Central memory CD8-positive, alpha-beta T cell (primary cell): ENCODE measurements around the gene AQP2.
A peak's percentile ranks its signal among the peaks of the same experiment; 100 is the strongest.

Experiments
- ATAC-seq: fragments of 150-1000 bp; cut with Tn5 transposase; replicated peaks from 2 replicates; pipeline ENCODE4 v1.10.0; 2022; ENCODE audit warnings: mild to moderate bottlenecking, moderate FRiP score, moderate number of reproducible peaks; ENCODE audit not compliant: poor library complexity, severe bottlenecking; ENCODE audit errors: extremely low read depth
- DNase-seq, 2 donors: peaks; one replicate each; pipeline ENCODE4 v3.0.0; 2021; ENCODE audit warnings: low spot score in 2 of 2
- H3K27ac Mint-ChIP-seq: one replicate; pipeline ENCODE4 v1.8.0; 2022; ENCODE audit warnings: low read depth, mild to moderate bottlenecking, moderate library complexity, mixed read lengths
- H3K27me3 Mint-ChIP-seq: one replicate; pipeline ENCODE4 v1.8.0; 2022; ENCODE audit warnings: mixed read lengths
- H3K36me3 Mint-ChIP-seq: one replicate; pipeline ENCODE4 v1.8.0; 2022; ENCODE audit warnings: mild to moderate bottlenecking, moderate library complexity, mixed read lengths; ENCODE audit not compliant: insufficient read depth
- H3K4me1 Mint-ChIP-seq: one replicate; pipeline ENCODE4 v1.8.0; 2022; ENCODE audit warnings: mixed read lengths
- H3K4me3 Mint-ChIP-seq: one replicate; pipeline ENCODE4 v1.8.0; 2022; ENCODE audit warnings: mild to moderate bottlenecking, moderate library complexity, mixed read lengths
- H3K9me3 Mint-ChIP-seq: one replicate; pipeline ENCODE4 v1.8.0; 2022; ENCODE audit warnings: mixed read lengths

The AQP2 gene

GRCh38 chr12:49966511-49967041, 16.0 kb downstream of the AQP2 start:
- Mint-ChIP-seq H3K4me1 (peaks cover 6% of the 10 kb centered on the region), H3K4me3 (peak overlapping the region; percentile 69), H3K36me3 (peaks cover 2% of the 10 kb centered on the region), H3K9me3 (no peaks in the 10 kb centered on the region), H3K27ac (no peak overlapping the region), H3K27me3 (peaks cover 48% of the 10 kb centered on the region)
- ATAC-seq (no peak), DNase-seq (no peak)

DNA sequence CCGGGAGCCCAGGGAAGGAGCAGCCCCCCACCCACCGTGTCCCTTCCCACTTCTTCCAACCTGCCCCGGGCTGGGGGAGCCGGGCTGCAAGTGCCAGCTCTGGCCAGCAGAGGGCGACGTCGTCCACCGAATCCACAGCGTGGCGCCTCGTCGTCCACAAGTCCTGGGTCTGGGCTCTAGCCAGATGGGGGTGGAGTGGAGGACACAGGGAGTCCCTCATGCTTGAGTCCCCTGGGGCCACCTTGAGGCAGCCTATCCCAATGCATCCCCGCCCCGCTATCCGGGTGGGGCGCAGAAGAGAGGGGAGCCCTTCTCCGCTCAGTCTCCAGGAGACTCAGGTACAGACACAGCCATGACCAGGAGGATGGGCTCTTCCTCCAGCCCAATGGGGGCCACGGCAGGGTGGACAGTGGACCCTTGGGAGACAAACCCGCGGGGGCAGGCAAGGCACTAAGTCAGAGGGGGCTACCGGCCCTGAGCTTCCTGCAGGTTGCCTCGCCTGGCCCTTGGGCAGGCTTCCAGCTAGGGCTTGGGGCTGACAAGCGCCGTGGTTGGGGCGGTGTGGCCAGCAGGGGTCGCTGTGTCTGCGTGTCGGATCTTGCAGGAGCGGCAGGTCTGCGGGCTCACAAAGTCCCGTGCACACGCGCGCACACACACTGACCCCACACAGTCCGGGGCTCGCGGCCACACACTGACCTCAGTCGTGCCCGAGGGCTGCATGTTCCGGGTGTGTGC, 16.7 kb downstream of the AQP2 start:
- Mint-ChIP-seq H3K36me3 (peaks cover 2% of the 10 kb centered on the region), H3K27ac (no peak overlapping the region), H3K4me1 (peaks cover 6% of the 10 kb centered on the region), H3K27me3 (peaks cover 46% of the 10 kb centered on the region), H3K9me3 (no peaks in the 10 kb centered on the region), H3K4me3 (peak overlapping the region; percentile 69)
- DNase-seq (peak; percentile 86 to 97), ATAC-seq (peak; percentile 90)

GRCh38 chr12:49967777-49968250, 17.3 kb downstream of the AQP2 start:
- H3K4me3 Mint-ChIP-seq, result no peak overlapping the region
- peaks cover 40% of the 10 kb centered on the region for H3K27me3 Mint-ChIP-seq

GRCh38 chr12:49968471-49968870, 17.9 kb downstream of the AQP2 start:
- Mint-ChIP-seq H3K9me3 (no peaks in the 10 kb centered on the region), H3K36me3 (peaks cover 2% of the 10 kb centered on the region), H3K27ac (no peak overlapping the region), H3K4me1 (peaks cover 6% of the 10 kb centered on the region), H3K4me3 (no peak overlapping the region), H3K27me3 (peaks cover 34% of the 10 kb centered on the region)
- ATAC-seq (no peak), DNase-seq (no peak)

More at GRCh38 chr12:49967777-49968250, 17.3 kb downstream of the AQP2 start:
- DNase-seq, result no peak
- Mint-ChIP-seq H3K27ac (no peak overlapping the region), H3K9me3 (no peaks in the 10 kb centered on the region), H3K36me3 (peaks cover 2% of the 10 kb centered on the region), H3K4me1 (peaks cover 6% of the 10 kb centered on the region)
- no peak for ATAC-seq

GRCh38 chr12:49969027-49969426, 18.5 kb downstream of the AQP2 start:
- no peaks in the 10 kb centered on the region for H3K9me3 Mint-ChIP-seq
- no peak overlapping the region for H3K27ac Mint-ChIP-seq
- H3K36me3 Mint-ChIP-seq, result peaks cover 2% of the 10 kb centered on the region
- peaks cover 29% of the 10 kb centered on the region for H3K27me3 Mint-ChIP-seq
- peaks cover 6% of the 10 kb centered on the region for H3K4me1 Mint-ChIP-seq
- no peak for ATAC-seq
- DNase-seq, result no peak
- H3K4me3 Mint-ChIP-seq, result no peak overlapping the region

GRCh38 chr12:49969651-49970429, 19.3 kb downstream of the AQP2 start:
- Mint-ChIP-seq H3K27me3 (peaks cover 21% of the 10 kb centered on the region), H3K27ac (no peak overlapping the region), H3K36me3 (peaks cover 2% of the 10 kb centered on the region), H3K9me3 (no peaks in the 10 kb centered on the region), H3K4me1 (peaks cover 6% of the 10 kb centered on the region), H3K4me3 (no peak overlapping the region)
- DNase-seq (no peak), ATAC-seq (no peak)

DNA sequence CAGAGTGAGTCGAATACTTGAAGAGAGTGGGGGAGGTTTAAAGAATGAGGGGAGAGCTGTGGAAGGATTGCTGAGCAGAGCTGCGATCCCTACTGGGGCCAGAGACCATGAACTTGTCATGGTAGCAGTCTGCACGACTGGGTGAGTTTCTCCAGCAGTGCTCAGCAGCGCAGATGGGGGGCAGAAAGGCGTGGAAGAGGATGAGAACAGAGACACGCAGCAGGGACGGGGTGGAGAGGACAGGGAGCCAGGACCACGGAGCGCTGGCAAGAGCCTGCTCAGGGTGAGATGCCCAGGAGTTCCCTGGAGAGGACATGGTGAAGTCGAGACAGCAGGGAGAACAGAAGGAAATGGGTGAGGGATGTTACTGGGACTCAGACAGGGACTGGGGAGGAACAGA, 20.1 kb downstream of the AQP2 start:
- Mint-ChIP-seq H3K9me3 (no peaks in the 10 kb centered on the region), H3K4me3 (no peak overlapping the region), H3K27me3 (peaks cover 14% of the 10 kb centered on the region), H3K36me3 (peaks cover 2% of the 10 kb centered on the region), H3K4me1 (peaks cover 6% of the 10 kb centered on the region), H3K27ac (no peak overlapping the region)
- ATAC-seq, result no peak
- DNase-seq, result no peak

DNA sequence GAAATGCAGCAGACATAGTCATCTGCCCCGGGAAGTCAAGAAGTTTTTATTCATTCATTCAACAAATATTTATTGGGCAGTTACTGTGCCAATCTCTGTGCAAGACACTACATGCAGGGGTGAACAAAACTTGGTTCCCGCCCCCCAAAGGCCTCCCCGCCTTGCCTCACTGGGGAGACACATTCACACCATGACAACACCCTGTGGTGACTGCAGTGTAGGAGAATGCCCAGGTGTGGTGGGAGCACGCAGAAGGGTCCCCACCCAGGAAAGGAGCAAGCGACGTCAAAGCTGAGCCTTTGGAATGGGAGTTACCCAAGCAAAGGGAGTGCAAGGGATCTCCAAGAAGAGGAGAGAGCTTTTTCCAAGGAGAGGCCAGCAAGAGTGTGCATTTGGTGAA, 20.6 kb downstream of the AQP2 start:
- H3K27me3 Mint-ChIP-seq, result peaks cover 9% of the 10 kb centered on the region
- H3K4me3 Mint-ChIP-seq, result no peak overlapping the region
- no peak for ATAC-seq
- no peak for DNase-seq
- peaks cover under 1% of the 10 kb centered on the region for H3K36me3 Mint-ChIP-seq
- H3K9me3 Mint-ChIP-seq, result no peaks in the 10 kb centered on the region
- no peak overlapping the region for H3K27ac Mint-ChIP-seq
- peaks cover 6% of the 10 kb centered on the region for H3K4me1 Mint-ChIP-seq

- Mint-ChIP-seq H3K4me3 (no peak overlapping the region), H3K9me3 (no peaks in the 10 kb centered on the region), H3K36me3 (no peaks in the 10 kb centered on the region), H3K27me3 (no peaks in the 10 kb centered on the region), H3K4me1 (peaks cover 1% of the 10 kb centered on the region), H3K27ac (no peak overlapping the region)
- no peak for DNase-seq
- no peak for ATAC-seq
Measured at GRCh38 chr12:49972129-49972528, 21.6 kb downstream of the AQP2 start.

DNA sequence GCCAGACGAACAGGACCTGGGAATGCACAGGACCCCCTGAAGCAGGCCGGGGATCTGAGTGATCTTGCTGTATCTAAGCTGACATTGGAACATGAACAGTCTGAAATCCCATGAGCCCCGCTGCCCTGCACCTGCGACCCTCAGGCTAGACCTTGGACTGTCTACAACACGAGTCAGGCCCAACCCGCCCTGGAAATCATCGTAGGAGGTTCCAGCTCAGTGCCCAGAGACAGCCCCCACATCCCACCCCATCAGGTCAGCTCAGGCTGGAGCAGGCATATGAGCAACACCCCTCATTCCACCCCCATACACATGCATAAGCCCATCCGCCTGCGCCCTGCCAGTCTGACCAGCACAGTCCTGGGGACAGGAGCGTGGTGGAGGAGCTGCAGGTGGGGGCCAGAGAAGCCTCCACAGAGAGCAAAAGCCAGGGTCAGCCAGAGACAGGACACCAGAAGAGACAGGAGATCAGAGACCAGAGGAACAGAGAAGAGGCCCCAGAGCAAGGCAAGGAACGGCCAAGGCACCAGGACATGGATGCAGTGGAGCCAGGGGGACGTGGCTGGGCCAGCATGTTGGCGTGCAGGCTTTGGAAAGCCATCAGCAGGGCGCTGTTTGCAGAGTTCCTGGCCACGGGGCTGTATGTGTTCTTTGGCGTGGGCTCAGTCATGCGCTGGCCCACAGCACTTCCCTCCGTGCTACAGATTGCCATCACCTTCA, 22.3 kb downstream of the AQP2 start, which contains the start of gene AQP6:
AQP6 (plus strand) TSS at position 307 of the 720 bp plus-strand sequence; CDS start at position 534, 227 bp downstream.
- DNase-seq (no peak), ATAC-seq (no peak)
- no peaks in the 10 kb centered on the region for H3K9me3 Mint-ChIP-seq
- no peaks in the 10 kb centered on the region for H3K36me3 Mint-ChIP-seq
- no peaks in the 10 kb centered on the region for H3K4me1 Mint-ChIP-seq
- H3K27ac Mint-ChIP-seq, result no peak within 1 kb of the TSS
- H3K27me3 Mint-ChIP-seq, result no peaks in the 10 kb centered on the region
- no peak within 1 kb of the TSS for H3K4me3 Mint-ChIP-seq

DNA sequence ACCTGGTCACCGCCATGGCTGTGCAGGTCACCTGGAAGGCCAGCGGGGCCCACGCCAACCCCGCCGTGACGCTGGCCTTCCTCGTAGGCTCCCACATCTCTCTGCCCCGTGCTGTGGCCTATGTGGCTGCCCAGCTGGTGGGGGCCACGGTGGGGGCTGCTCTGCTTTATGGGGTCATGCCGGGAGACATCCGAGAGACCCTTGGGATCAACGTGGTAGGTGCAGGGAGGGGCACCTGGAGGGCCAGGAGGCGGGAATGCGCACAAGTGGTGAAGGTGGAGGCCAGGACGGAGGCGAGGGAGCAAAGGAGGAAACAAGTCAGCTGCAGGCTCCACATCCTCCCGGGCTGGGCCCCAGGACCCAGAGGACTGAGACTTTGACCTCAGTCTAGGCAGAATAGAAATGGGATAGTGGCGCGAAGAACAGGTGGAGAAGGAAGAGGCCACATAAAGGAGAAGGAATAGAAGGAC, 22.9 kb downstream of the AQP2 start:
- Mint-ChIP-seq H3K27me3 (no peaks in the 10 kb centered on the region), H3K27ac (no peak overlapping the region), H3K4me3 (no peak overlapping the region), H3K4me1 (no peaks in the 10 kb centered on the region), H3K36me3 (no peaks in the 10 kb centered on the region), H3K9me3 (no peaks in the 10 kb centered on the region)
- no peak for DNase-seq
- ATAC-seq, result no peak

GRCh38 chr12:49974231-49974675, 23.7 kb downstream of the AQP2 start:
- Mint-ChIP-seq H3K4me1 (no peaks in the 10 kb centered on the region), H3K27ac (no peak overlapping the region), H3K27me3 (no peaks in the 10 kb centered on the region), H3K4me3 (no peak overlapping the region), H3K9me3 (no peaks in the 10 kb centered on the region), H3K36me3 (no peaks in the 10 kb centered on the region)
- no peak for DNase-seq
- ATAC-seq, result no peak
